ENCODE results near the gene ABCA6.

Gene ABCA6

DNA sequence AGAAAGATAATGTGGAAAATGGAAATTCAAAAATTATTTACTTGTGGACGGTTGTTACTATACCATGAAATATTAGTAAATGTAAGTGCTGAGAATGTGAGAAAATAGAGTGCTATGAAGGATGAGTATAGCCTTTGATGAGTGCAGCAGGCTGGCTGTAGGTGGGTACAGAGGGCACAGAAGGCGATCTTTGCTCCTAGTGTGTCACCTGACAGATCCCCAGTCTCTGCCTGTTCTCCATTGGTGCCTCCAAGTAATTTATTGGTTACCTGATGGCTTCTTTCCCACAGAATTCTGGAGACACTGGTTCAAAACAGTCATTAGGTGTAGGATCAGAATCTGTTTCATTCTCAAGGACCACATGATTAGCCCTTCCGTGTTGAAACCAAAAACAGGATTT is 109.9 kb downstream of the ABCA6 start:
- no peaks in the 10 kb centered on the region for H3K4me1 ChIP-seq (ENCODE audit: control insufficient read depth, low read length)
- no peak overlapping the region for H3K4me2 ChIP-seq (ENCODE audit: low read length)
- H3K27me3 ChIP-seq (ENCODE audit: control insufficient read depth, low read length), result no peaks in the 10 kb centered on the region
- H3K4me3 ChIP-seq (ENCODE audit: low read length), result no peak overlapping the region
- no peaks in the 10 kb centered on the region for H3F3A ChIP-seq (ENCODE audit: control insufficient read depth, insufficient read depth)
- no peaks in the 10 kb centered on the region for H3K9me2 ChIP-seq (replicated peaks; ENCODE audit: control insufficient read depth, low read length)
- no peaks in the 10 kb centered on the region for H3K79me2 ChIP-seq (ENCODE audit: control insufficient read depth, low read length)
- H4K20me1 ChIP-seq (ENCODE audit: control insufficient read depth, insufficient read depth, low read depth, low read length), result no peaks in the 10 kb centered on the region
- no peaks in the 10 kb centered on the region for H3K9me3 ChIP-seq (ENCODE audit: control insufficient read depth, insufficient read depth, low read length)
- H3K36me3 ChIP-seq (ENCODE audit: control insufficient read depth, low read length), result no peaks in the 10 kb centered on the region
- no peak for TF ChIP-seq EZH2phosphoT487 (IDR thresholded peaks at IDR 0.05; ENCODE audit: borderline replicate concordance, low read length)
- TF ChIP-seq, protein P1, sequence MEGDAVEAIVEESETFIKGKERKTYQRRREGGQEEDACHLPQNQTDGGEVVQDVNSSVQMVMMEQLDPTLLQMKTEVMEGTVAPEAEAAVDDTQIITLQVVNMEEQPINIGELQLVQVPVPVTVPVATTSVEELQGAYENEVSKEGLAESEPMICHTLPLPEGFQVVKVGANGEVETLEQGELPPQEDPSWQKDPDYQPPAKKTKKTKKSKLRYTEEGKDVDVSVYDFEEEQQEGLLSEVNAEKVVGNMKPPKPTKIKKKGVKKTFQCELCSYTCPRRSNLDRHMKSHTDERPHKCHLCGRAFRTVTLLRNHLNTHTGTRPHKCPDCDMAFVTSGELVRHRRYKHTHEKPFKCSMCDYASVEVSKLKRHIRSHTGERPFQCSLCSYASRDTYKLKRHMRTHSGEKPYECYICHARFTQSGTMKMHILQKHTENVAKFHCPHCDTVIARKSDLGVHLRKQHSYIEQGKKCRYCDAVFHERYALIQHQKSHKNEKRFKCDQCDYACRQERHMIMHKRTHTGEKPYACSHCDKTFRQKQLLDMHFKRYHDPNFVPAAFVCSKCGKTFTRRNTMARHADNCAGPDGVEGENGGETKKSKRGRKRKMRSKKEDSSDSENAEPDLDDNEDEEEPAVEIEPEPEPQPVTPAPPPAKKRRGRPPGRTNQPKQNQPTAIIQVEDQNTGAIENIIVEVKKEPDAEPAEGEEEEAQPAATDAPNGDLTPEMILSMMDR (IDR thresholded peaks at IDR 0.05; ENCODE audit: low read depth, low read length, poor library complexity, severe bottlenecking), result no peak
- no peak overlapping the region for H3K27ac ChIP-seq (ENCODE audit: low read depth, low read length)

DNA sequence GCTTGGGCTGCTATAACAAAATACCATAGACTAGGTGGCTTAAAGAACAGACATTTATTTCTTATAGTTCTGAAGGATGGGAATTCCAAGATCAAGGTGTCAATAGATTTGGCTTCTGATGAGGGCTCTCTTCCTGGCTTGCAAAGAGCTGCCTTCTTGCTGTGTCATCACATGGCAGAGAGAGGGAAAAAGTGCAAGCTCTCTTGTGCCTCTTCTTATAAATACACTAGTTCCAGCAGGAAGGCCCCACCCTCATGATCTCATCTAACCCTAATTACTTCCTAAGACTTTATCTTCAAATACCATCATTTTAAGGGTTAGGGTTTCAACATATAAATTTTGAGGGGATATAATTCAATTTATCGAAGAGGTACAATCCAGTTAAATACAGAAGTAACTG is 111.5 kb downstream of the ABCA6 start:
- Histone ChIP-seq H3F3A (ENCODE audit: control insufficient read depth, insufficient read depth) (no peaks in the 10 kb centered on the region), H3K4me1 (ENCODE audit: control insufficient read depth, low read length) (no peaks in the 10 kb centered on the region), H3K36me3 (ENCODE audit: control insufficient read depth, low read length) (no peaks in the 10 kb centered on the region), H3K27me3 (ENCODE audit: control insufficient read depth, low read length) (no peaks in the 10 kb centered on the region), H3K9me2 (replicated peaks; ENCODE audit: control insufficient read depth, low read length) (no peaks in the 10 kb centered on the region), H3K79me2 (ENCODE audit: control insufficient read depth, low read length) (no peaks in the 10 kb centered on the region), H3K4me3 (ENCODE audit: low read length) (no peak overlapping the region), H3K9me3 (ENCODE audit: control insufficient read depth, insufficient read depth, low read length) (no peaks in the 10 kb centered on the region), H3K27ac (ENCODE audit: low read depth, low read length) (no peak overlapping the region), H4K20me1 (ENCODE audit: control insufficient read depth, insufficient read depth, low read depth, low read length) (no peaks in the 10 kb centered on the region), H3K4me2 (ENCODE audit: low read length) (no peak overlapping the region)
- TF ChIP-seq EZH2phosphoT487 (IDR thresholded peaks at IDR 0.05; ENCODE audit: borderline replicate concordance, low read length), result no peak
- TF ChIP-seq, protein P1 (IDR thresholded peaks at IDR 0.05; ENCODE audit: low read depth, low read length, poor library complexity, severe bottlenecking), result no peak
